A549 (cell line): ENCODE results near the gene ARFGEF3. TPM values are rescaled to one million over a fixed set of nuclear protein-coding genes. Genes with fewer than 3 reads are reported as not detected.

Experiments used
- ATAC-seq, 2 experiments: fragments of 200-7000 bp in 1 of 2; fragments of >200 bp in 1 of 2; cut with Nextera tagmentation in 1 of 2; cut with Tn5 transposase in 1 of 2; 3 replicates each; pipeline versions ENCODE4 v1.8.0 to v1.9.1; 2018 to 2020; ENCODE audit warnings: mild to moderate bottlenecking in 1 of 2, moderate library complexity in 1 of 2
- CTCF ChIA-PET: fragments of 300-600 bp; sonication (Branson Sonifier 250); formaldehyde crosslinking; extraction: SDS; loops from one replicate; lab custom pipeline; 2021; ENCODE audit warnings: antibody characterized with exemption, inconsistent platforms; lab: Yijun Ruan, JAX
- POLR2A ChIA-PET: fragments of 350-600 bp; formaldehyde crosslinking; extraction: SDS; loops from one replicate; lab custom pipeline; 2021; ENCODE audit warnings: antibody characterized with exemption, inconsistent platforms; lab: Yijun Ruan, JAX
- DNase-seq, 2 experiments: peaks; one replicate each; pipeline versions ENCODE4 v3.0.0 to v3.0.0-alpha.2; 2011 to 2016; ENCODE audit warnings: low read depth in 1 of 2, low spot score in 1 of 2
- FAIRE-seq: peaks from 2 replicates; lab custom pipeline; 2011; peaks lifted over from hg19 to GRCh38; lab: Jason Lieb, UNC
- H3K27ac ChIP-seq, 2 experiments: fragments of >200 bp; sonication (Bioruptor Twin); formaldehyde crosslinking; 3 replicates each; pipeline ENCODE4 v1.5.1; 2016 to 2017
- H3K4me1 ChIP-seq: fragments of >200 bp; sonication (Bioruptor Twin); formaldehyde crosslinking; 3 replicates; pipeline ENCODE4 v1.6.1; 2016
- H3K4me2 ChIP-seq: fragments of >200 bp; sonication (Bioruptor Twin); formaldehyde crosslinking; 3 replicates; pipeline ENCODE4 v1.6.1; 2016
- H3K4me3 ChIP-seq: fragments of >200 bp; sonication (Bioruptor Twin); formaldehyde crosslinking; 3 replicates; pipeline ENCODE4 v1.5.1; 2016
- H3K9me3 ChIP-seq: fragments of >200 bp; sonication (Bioruptor Twin); formaldehyde crosslinking; 3 replicates; pipeline ENCODE4 v1.6.1; 2016
- CBX2 ChIP-seq: fragments of 200-600 bp; sonication (generic); IDR thresholded peaks from 2 replicates; pipeline ENCODE4 v1.6.1; 2016; ENCODE audit warnings: low read depth, mild to moderate bottlenecking, borderline replicate concordance
- CBX8 ChIP-seq: fragments of 200-600 bp; sonication (generic); IDR thresholded peaks from 2 replicates; pipeline ENCODE4 v1.6.1; 2016
- CEBPB ChIP-seq, 2 experiments: fragments of >200 bp in 1 of 2; sonication (Bioruptor Twin) in 1 of 2; formaldehyde crosslinking in 1 of 2; IDR thresholded peaks; 2 replicates each; pipeline ENCODE4 v1.6.1; 2012 to 2016
- CHD4 ChIP-seq: fragments of 200-600 bp; sonication (generic); IDR thresholded peaks from 2 replicates; pipeline ENCODE4 v1.6.1; 2016; ENCODE audit warnings: antibody characterized with exemption, mild to moderate bottlenecking, borderline replicate concordance
- EP300 ChIP-seq, 2 experiments: fragments of >200 bp; sonication (Bioruptor Twin); formaldehyde crosslinking; IDR thresholded peaks; 2 replicates in 1 of 2; 3 replicates in 1 of 2; pipeline ENCODE4 v1.6.1; 2016 to 2017
- ESRRA ChIP-seq: fragments of 150-350 bp; IDR thresholded peaks from 2 replicates; pipeline ENCODE4 v1.6.1; 2014; ENCODE audit warnings: mild to moderate bottlenecking, low read length, borderline replicate concordance
- HOXA7 ChIP-seq: fragments of 250-450 bp; sonication (Bioruptor Pico); IDR thresholded peaks from 2 replicates; pipeline ENCODE4 v1.5.0; 2020; ENCODE audit warnings: mild to moderate bottlenecking, moderate library complexity
- JUN ChIP-seq, 2 experiments: fragments of >200 bp; sonication (Bioruptor Twin); formaldehyde crosslinking; IDR thresholded peaks; 2 replicates in 1 of 2; 3 replicates in 1 of 2; pipeline ENCODE4 v1.6.1; 2016 to 2017
- MAFK ChIP-seq: fragments of 450-650 bp; IDR thresholded peaks from 2 replicates; pipeline ENCODE4 v1.6.1; 2014; ENCODE audit not compliant: partially characterized antibody
- MAZ ChIP-seq: fragments of 150-350 bp; IDR thresholded peaks from 2 replicates; pipeline ENCODE4 v1.6.1; 2014; ENCODE audit warnings: antibody characterized with exemption, low read depth, low read length, borderline replicate concordance
- MYC ChIP-seq: IDR thresholded peaks from 2 replicates; pipeline ENCODE4 v1.6.1; 2012; ENCODE audit warnings: mild to moderate bottlenecking, inconsistent platforms, low read length, improper control_type of control experiment, borderline replicate concordance
- NFE2L2 ChIP-seq: fragments of 150-350 bp; conservative IDR thresholded peaks from 2 replicates; pipeline ENCODE4 v1.6.1; 2014; ENCODE audit warnings: low read length
- NPAS2 ChIP-seq: fragments of 250-450 bp; sonication (Bioruptor Pico); IDR thresholded peaks from 2 replicates; pipeline ENCODE4 v1.8.0; 2022; ENCODE audit warnings: mild to moderate bottlenecking, moderate library complexity, borderline replicate concordance
- NR3C1 ChIP-seq: fragments of >200 bp; sonication (Bioruptor Twin); formaldehyde crosslinking; IDR thresholded peaks from 3 replicates; pipeline ENCODE4 v1.6.1; 2017
- RCOR1 ChIP-seq: fragments of 150-350 bp; IDR thresholded peaks from 2 replicates; pipeline ENCODE4 v1.6.1; 2014; ENCODE audit warnings: antibody characterized with exemption, low read length, low read depth
- RFX5 ChIP-seq: fragments of 450-650 bp; IDR thresholded peaks from 2 replicates; pipeline ENCODE4 v1.7.1; 2014; ENCODE audit warnings: antibody characterized with exemption, mild to moderate bottlenecking, moderate library complexity
- SREBF2 ChIP-seq: fragments of 450-650 bp; IDR thresholded peaks from 2 replicates; pipeline ENCODE4 v1.6.1; 2014; ENCODE audit warnings: mild to moderate bottlenecking, moderate library complexity
- TP53 ChIP-seq: fragments of 250-450 bp; sonication (Bioruptor Pico); IDR thresholded peaks from 2 replicates; pipeline ENCODE4 v1.5.0; 2021; ENCODE audit warnings: mild to moderate bottlenecking, moderate library complexity
- ZNF302 ChIP-seq: fragments of 250-450 bp; sonication (Bioruptor Pico); IDR thresholded peaks from 2 replicates; pipeline ENCODE4 v1.9.0; 2021; ENCODE audit warnings: inconsistent platforms, mild to moderate bottlenecking, moderate library complexity
- ZSCAN20 ChIP-seq: fragments of 250-450 bp; sonication (Bioruptor Pico); IDR thresholded peaks from 2 replicates; pipeline ENCODE4 v1.8.0; 2022; ENCODE audit warnings: mild to moderate bottlenecking, moderate library complexity
- WGBS: methylation state at CpG from one replicate; pipeline ENCODE4 v1.1.6; 2017; ENCODE audit errors: missing lambda C conversion rate; 5-methylcytosine and 5-hydroxymethylcytosine counted together
- polyA plus RNA-seq, 4 experiments: library from polyadenylated mRNA; depleted of rRNA in 3 of 4; stranded (reverse); fragments of >200 nt; fragmentation: RNase III in 1 of 4; extraction: RNeasy Plus Mini Kit Qiagen cat#74134 plus additional on column Dnase treatment in 1 of 4; gene quantifications; 2 replicates in 3 of 4; 3 replicates in 1 of 4; pipeline ENCODE4 v1.2.3, GENCODE V29; 2011 to 2017
- TF ChIP-seq, protein P1 (sequence below): IDR thresholded peaks from 2 replicates; pipeline ENCODE4 v1.6.1; 2012
- TF ChIP-seq, protein P2 (sequence below): fragments of 200-600 bp; sonication (generic); IDR thresholded peaks from 2 replicates; pipeline ENCODE4 v1.6.1; 2016; ENCODE audit warnings: antibody characterized with exemption, mild to moderate bottlenecking, moderate library complexity
- TF ChIP-seq, protein P3 (sequence below): fragments of >200 bp; sonication (Bioruptor Twin); formaldehyde crosslinking; IDR thresholded peaks from 2 replicates; pipeline ENCODE4 v1.6.1; 2016
- TF ChIP-seq, protein P4 (sequence below): fragments of 450-650 bp; IDR thresholded peaks from 2 replicates; pipeline ENCODE4 v1.6.1; 2014; ENCODE audit warnings: antibody characterized with exemption
- TF ChIP-seq, protein P5 (sequence below): IDR thresholded peaks from 2 replicates; pipeline ENCODE4 v1.6.1; 2012

The ARFGEF3 gene
- polyA plus RNA-seq, 2 of the 4 experiments (the other 2 are of a cell fraction) = 0.15 to 0.83 TPM

DNA sequence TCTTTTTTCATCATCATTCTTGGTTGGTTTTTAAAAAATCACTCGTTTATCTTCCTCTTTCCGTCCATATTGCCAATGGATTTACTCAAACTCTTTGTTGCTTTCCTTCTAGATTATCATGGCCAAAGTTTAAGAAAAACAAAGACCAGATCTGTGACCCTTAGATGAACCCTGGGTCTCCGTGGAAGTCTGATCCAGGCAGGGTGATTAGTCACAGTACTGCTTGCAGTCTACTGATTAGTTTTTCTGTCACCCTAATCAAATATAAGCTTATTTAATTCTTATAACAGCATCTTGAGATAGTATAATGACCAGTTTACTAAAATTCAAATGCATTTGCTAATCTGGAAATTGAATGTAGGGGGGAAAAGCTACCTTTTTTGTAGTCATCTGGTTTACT, 210.0 kb downstream of the ARFGEF3 start:
- TF ChIP-seq, protein P1, sequence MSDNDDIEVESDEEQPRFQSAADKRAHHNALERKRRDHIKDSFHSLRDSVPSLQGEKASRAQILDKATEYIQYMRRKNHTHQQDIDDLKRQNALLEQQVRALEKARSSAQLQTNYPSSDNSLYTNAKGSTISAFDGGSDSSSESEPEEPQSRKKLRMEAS = no peak
- TF ChIP-seq RFX5 = no peak
- TF ChIP-seq HOXA7 = no peak
- TF ChIP-seq, protein P2, sequence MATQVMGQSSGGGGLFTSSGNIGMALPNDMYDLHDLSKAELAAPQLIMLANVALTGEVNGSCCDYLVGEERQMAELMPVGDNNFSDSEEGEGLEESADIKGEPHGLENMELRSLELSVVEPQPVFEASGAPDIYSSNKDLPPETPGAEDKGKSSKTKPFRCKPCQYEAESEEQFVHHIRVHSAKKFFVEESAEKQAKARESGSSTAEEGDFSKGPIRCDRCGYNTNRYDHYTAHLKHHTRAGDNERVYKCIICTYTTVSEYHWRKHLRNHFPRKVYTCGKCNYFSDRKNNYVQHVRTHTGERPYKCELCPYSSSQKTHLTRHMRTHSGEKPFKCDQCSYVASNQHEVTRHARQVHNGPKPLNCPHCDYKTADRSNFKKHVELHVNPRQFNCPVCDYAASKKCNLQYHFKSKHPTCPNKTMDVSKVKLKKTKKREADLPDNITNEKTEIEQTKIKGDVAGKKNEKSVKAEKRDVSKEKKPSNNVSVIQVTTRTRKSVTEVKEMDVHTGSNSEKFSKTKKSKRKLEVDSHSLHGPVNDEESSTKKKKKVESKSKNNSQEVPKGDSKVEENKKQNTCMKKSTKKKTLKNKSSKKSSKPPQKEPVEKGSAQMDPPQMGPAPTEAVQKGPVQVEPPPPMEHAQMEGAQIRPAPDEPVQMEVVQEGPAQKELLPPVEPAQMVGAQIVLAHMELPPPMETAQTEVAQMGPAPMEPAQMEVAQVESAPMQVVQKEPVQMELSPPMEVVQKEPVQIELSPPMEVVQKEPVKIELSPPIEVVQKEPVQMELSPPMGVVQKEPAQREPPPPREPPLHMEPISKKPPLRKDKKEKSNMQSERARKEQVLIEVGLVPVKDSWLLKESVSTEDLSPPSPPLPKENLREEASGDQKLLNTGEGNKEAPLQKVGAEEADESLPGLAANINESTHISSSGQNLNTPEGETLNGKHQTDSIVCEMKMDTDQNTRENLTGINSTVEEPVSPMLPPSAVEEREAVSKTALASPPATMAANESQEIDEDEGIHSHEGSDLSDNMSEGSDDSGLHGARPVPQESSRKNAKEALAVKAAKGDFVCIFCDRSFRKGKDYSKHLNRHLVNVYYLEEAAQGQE = no peak
- no peak for TF ChIP-seq MYC
- no peak for TF ChIP-seq JUN (IDR thresholded peaks at IDR 0.05)
- TF ChIP-seq, protein P3, sequence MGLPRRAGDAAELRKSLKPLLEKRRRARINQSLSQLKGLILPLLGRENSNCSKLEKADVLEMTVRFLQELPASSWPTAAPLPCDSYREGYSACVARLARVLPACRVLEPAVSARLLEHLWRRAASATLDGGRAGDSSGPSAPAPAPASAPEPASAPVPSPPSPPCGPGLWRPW = no peak
- TF ChIP-seq RCOR1 = no peak
- no peak for TF ChIP-seq EP300 (IDR thresholded peaks at IDR 0.05)
- no peak for TF ChIP-seq CBX8
- no peak for TF ChIP-seq MAFK
- no peak for TF ChIP-seq ESRRA
- TF ChIP-seq, all 56 proteins: peak for 0
- H3K4me1 ChIP-seq = peaks cover 22% of the 10 kb centered on the region
- 17% methylated on average over 3 of the region's 3 CpGs for WGBS
- ATAC-seq (peak in 1 of 2 experiments; percentile 47; a peak in 2 of 6 replicates), DNase-seq (peak; percentile 7 to 29), FAIRE-seq (no peak)
- ChIA-PET CTCF (interaction anchor here (0.6 to 1.8 kb wide), 3 partner anchors 32 to 182 kb away, joined by 3 to 4 read pairs (median 3); partner anchors contain the start of gene HEBP2), POLR2A (no interaction called here)
- H3K9me3 ChIP-seq = no peaks in the 10 kb centered on the region; the same call in 2 of the 3 replicates
- H3K4me3 ChIP-seq = no peak overlapping the region
- no peak overlapping the region for H3K27ac ChIP-seq
- H3K4me2 ChIP-seq = peak overlapping the region; percentile 72

DNA sequence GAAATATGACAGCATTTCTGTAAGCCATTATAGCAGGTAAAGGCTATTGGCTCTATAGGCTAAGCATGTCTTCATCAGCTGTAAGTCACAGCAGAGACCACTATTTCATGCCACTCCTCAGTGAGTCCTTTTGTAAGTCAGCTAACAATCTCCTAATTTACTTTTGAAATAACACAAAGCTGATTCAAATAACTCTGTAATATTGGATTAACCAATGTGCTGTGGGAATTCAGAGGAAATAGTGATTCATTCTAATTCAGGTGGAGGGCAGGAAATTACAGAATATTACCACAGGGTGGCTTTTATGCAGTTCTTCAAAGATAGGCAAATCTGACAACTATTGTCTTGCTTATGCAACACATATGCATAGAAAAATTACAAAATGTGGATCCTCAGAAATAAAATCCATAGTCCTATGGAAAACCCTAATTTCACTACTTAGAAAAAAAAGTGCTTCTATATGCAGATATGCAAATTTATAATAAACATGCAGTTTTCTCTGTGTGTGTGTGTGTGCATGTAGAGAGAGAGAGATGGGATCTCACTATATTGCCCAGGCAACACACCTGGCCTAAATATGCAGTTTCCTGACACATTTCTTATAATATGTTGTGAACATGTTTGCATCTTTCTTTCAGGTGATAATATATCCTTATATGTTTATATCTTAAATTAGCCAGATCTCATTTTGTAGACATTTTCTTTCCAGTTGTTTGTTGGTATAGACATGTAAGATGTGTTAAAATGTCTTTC, 211.1 kb downstream of the ARFGEF3 start:
- no peaks in the 10 kb centered on the region for H3K9me3 ChIP-seq
- TF ChIP-seq NR3C1 (no peak), MYC (no peak), ZSCAN20 (CRISPR knock-in tag) (no peak), ZNF302 (CRISPR knock-in tag) (no peak), NFE2L2 (no peak), CBX2 (no peak), RCOR1 (no peak), CEBPB (IDR thresholded peaks at IDR 0.05) (no peak), SREBF2 (no peak), CBX8 (no peak), MAZ (no peak), CHD4 (no peak), NPAS2 (CRISPR knock-in tag) (no peak), TP53 (CRISPR knock-in tag) (no peak)
- TF ChIP-seq, protein P4, sequence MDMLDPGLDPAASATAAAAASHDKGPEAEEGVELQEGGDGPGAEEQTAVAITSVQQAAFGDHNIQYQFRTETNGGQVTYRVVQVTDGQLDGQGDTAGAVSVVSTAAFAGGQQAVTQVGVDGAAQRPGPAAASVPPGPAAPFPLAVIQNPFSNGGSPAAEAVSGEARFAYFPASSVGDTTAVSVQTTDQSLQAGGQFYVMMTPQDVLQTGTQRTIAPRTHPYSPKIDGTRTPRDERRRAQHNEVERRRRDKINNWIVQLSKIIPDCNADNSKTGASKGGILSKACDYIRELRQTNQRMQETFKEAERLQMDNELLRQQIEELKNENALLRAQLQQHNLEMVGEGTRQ = no peak
- TF ChIP-seq, protein P2 = no peak
- TF ChIP-seq, protein P5, sequence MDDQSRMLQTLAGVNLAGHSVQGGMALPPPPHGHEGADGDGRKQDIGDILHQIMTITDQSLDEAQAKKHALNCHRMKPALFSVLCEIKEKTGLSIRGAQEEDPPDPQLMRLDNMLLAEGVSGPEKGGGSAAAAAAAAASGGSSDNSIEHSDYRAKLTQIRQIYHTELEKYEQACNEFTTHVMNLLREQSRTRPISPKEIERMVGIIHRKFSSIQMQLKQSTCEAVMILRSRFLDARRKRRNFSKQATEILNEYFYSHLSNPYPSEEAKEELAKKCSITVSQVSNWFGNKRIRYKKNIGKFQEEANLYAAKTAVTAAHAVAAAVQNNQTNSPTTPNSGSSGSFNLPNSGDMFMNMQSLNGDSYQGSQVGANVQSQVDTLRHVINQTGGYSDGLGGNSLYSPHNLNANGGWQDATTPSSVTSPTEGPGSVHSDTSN = no peak
- H3K4me1 ChIP-seq = peaks cover 22% of the 10 kb centered on the region
- peak overlapping the region; percentile 72; the same call in 2 of the 3 replicates for H3K4me2 ChIP-seq
- FAIRE-seq = no peak
- H3K27ac ChIP-seq = no peak overlapping the region
- peak in 1 of 2 experiments; percentile 10 for DNase-seq
- peak in 1 of 2 experiments; percentile 49; a peak in 1 of 6 replicates for ATAC-seq
- POLR2A ChIA-PET = no interaction called here
- CTCF ChIA-PET = interaction anchor here (1.8 kb wide), 1 partner anchor 31 kb away, joined by 4 read pairs; the partner anchor contains the start of gene HEBP2
- H3K4me3 ChIP-seq = no peak overlapping the region
